Activated CD4-positive, alpha-beta T cell treated with anti-CD3 and anti-CD28 coated beads, Interleukin-10, Interleukin-2, amounts not matched to agents 100 ng/mL and 50 ng/mL, durations not matched to agents 16 hours and 8 hours (primary cell): ENCODE results near the gene UBA7.
"Not testable (repeated sequence)": the region's sequence is repeated elsewhere in the genome, so short reads cannot be mapped to it uniquely, and the experiment has no call there.

Experiments
- DNase-seq: peaks from one replicate; pipeline ENCODE4 v3.0.0-alpha.2; 2020

UBA7 gene

GRCh38 chr3:49785565-49786356, 28.0 kb downstream of the UBA7 start:
- peak; percentile 18 for DNase-seq

DNA sequence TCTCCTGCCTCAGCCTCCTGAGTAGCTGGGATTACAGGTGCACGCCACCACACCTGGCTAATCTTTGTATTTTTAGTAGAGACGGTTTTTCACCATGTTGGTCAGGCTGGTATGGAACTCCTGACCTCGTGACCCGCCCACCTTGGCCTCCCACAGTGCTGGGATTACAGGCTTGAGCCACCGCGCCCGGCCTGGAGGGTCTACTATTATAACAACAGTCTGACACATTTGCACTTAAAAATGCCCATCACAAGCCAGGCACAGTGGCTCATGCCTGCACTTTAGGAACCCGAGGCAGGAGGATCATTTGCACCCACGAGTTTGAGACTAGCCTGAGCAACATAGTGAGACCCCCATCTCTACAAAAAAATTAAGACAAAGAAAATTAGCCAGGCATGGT, 31.5 kb downstream of the UBA7 start:
- not testable (repeated sequence) for DNase-seq

DNA sequence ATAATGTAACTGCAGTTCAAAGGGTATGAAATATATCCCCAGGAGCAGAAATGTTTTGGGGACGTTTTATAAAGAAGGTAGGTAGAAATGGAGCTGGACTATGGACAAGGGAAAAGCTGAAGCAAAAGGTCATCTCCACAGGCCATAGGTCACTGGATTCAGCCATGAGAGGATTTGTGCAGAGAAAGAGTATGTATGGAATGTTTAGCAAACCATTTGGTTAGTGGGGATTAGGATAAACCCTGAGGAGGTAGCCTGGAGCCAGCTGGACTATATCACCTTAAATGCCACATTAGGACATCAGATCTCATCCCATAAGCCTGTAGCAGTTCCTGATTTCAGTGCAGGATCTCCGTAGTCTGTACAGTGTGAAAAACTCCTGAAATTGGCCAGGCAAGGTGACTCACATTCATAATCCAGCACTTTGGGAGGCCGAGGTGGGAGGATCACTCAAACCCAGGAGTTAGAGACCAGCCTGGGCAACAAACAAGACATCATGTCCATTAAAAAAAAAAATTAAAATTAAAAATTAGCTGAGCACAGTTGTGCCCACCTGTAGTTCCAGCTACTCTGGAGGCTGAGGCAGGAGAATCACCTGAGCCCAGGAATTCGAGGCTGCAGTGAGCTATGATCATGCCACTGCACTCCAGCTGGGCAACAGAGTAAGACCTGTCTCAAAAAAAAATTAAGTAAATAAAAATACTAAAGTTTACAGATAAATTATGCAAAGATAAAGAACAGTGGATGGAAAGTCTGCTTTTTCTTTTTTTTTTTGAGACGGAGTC, 32.1 kb downstream of the UBA7 start:
- DNase-seq: no peak

DNA sequence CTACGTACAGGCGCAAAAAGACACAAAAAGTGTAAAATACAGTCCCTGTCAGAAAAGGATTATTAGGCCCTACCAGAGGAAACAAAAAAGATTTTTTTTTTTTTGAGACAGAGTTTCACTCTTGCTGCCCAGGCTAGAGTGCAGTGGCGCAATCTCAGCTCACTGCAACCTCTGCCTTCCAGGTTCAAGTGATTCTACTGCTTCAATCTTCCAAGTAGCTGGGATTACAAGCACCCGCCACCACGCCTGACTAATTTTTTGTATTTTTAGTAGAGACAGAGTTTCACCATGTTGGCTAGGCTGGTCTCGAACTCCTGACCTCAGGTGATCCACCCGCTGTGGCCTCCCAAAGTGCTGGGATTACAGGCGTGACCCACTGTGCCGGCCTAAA, 32.8 kb downstream of the UBA7 start:
- not testable (repeated sequence) for DNase-seq

- DNase-seq: no peak
These were observed 33.4 kb downstream of the UBA7 start for GRCh38 chr3:49780080-49780974.

DNA sequence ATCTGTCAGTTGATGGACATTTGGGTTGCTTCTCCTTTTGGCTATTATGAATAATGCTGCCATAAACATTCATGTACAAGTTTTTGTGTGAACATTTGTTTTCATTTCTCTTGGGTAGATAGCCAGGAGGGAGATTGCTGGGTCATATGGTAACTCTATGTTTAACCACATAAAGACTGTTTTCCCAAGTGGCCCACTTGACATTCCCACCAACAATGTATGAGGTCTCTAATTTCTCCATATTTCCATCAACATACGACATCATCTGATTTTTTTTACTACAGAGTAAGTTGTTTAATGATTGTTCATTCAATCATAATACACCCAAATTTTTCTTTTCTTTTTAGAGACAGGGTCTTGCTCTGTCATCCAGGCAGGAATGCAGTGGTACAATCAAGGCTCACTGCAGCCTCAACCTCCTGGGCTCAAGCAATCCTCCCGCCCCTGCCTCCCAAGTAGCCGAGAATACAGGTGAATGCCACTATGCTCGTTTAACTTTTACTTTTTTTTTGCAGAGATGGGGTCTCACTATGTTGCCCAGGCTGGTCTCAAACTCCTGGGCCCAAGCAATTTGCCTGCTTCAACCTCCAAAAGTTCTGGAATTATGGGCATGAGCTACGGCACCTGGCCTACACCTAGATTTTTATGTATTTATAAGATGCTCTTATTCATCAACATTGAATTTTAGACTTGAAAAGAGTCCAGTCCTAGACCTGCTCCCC, 34.2 kb downstream of the UBA7 start:
- DNase-seq: no peak

DNA sequence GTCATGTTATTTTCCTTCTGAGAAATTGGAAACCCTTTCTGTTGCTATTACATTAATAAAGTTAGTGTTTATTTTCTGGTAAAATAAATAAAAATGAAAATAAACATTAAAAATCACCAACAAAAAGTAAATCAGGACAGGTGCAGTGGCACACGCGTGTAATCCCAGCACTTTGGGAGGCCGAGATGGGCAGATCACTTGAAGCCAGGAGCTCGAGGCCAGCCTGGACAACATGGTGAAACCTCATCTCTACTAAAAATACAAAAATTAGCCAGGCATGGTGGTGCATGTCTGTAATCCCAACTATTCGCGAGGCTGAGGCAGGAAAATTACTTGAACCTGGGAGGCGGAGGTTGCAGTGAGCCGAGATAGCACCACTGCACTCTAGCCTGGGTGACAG, 37.7 kb downstream of the UBA7 start:
- DNase-seq: not testable (repeated sequence)

DNA sequence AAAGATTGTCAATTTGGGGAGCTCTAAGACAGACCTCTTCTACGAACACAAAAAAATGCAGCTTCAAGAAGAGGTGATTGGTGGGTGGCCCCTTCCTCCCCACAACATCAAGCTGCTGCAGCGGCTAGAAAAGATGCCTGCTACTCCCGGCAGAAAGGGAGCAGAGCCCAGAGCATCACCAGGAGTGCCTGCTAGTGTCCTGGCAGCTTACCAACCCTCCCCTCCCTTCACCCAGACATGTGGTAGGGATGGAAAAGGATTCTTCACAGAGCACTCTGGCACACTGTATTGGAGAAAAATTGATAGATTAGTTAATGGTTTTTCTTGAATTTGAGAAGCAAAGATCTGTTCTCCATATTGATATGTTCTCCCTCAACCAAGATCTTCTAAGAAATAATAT, 38.2 kb downstream of the UBA7 start:
- DNase-seq: no peak

DNA sequence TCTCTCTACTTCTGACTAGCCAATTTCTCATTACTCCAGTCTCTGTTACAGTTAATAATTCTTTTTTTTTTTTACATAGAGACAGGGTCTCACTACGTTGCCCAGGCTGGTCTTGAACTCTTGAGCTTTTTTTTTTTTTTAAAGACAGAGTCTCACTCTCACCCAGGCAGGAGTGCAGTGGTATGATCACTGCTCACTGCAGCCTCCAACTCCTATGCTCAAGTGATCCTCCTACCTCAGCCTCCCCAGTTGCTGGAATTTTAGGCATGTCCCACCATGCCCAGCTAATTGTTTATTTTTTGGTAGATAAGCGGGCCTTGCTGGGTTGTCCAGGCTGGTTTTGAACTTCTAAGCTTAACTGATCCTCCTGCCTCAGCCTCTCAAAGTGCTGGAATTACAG, 41.0 kb downstream of the UBA7 start:
- no peak for DNase-seq

DNA sequence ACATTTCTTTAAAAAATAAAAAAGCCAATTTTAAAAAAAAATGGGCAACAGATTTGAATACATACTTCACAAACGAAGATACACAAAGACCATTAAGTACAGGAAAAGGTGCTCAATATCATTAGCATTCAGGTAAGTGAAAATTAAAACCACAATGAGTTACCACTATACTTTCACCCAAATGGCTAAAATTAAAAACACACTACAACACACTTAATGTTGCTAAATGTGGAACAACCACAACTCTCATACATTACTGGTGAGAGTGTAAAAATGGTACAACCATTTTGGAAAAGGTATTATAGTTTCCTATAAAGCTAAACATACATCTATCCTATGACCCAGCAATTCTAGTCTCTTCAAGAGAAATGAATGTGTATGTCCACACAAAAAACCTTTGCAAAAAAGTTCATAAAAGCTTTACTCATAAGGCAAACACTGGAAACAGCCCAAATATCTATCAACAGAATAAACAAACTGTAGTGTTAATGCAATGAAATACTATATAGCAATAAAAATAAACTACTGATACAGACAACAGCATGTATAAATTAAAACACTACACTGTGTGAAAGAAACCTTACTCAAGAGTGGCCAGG, 42.3 kb downstream of the UBA7 start:
- no peak for DNase-seq

- no peak for DNase-seq
These were observed 43.8 kb downstream of the UBA7 start for GRCh38 chr3:49769926-49770325.

DNA sequence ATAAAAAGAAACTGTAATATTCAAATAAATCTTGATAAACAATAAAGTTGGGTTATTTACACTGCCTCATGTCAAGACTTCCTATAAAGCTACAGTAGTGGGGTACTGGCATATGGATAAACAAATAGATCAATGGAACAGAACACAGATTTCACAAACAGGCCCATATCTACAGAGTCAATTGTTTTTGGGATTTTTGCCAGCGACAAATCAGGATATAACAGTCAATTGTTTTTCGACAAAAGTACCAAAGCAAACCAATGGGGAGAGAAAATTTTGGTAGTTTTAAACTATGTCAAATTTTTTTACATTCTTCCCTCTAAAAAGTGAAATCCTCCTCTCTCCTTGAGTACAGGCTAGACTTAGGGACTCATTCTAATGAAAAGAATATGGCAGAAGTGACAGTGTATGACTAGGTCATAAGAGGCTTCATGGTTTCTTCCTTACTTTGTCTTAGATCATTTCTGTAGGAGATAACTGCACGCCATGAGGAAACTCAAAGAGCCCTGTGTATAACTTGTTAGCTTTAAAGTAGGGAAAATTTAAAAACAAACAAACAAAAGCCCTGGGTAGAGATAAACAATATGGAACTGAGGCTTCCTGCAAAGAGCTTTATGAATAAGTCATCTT, 44.4 kb downstream of the UBA7 start:
- no peak for DNase-seq

DNA sequence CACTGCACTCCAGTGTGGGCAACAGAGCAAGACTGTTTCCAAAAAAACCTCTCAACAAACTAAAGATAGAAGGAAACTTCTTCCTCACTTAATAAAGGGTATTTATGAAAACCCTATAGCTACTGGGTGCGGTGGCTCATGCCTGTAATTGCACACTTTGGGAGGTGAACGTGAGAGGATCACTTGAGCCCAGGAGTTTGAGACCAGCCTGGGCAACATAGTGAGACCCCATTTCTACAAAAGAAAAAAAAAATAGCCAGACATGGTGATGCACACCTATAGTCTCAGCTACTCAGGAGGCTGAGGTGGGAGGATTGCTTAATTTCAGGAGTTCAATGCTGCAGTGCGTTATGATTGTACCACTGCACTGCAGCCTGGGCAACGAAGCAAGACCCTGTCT, 49.8 kb downstream of the UBA7 start:
- DNase-seq: no peak

DNA sequence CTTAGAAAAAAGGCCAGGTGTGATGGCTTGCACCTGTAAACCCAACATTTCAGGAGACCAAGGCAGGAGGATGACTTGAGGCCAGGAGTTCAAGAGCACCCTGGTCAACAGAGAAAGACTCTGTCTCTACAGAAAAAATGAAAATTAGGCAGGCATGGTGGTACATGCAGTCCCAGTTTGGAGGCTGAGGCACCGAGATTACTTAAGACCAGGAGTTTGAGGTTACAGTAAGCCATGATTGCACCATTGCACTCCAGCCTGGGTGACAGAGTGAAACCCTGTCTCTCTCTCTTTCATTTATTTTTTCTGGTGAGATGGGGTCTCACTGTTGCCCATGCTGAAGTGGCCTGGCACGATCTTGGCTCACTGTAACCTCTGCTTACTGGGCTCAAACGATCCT, 52.1 kb downstream of the UBA7 start:
- DNase-seq: no peak

GRCh38 chr3:49759226-49759625, 54.5 kb downstream of the UBA7 start:
- DNase-seq: no peak

GRCh38 chr3:49757197-49757596, 56.6 kb downstream of the UBA7 start:
- no peak for DNase-seq

- no peak for DNase-seq
These were observed 57.7 kb downstream of the UBA7 start for GRCh38 chr3:49756036-49756435.
